GM12873 (cell line): ENCODE measurements around the gene KMT2A.
A peak's percentile ranks its signal among the peaks of the same experiment; 100 is the strongest.

ENCODE experiments used
- TF ChIP-seq, protein P1 (sequence below): IDR thresholded peaks from 2 replicates; pipeline ENCODE4 v1.5.1; 2012; ENCODE audit warnings: low read depth, mild to moderate bottlenecking, moderate library complexity, low read length, control low read depth; ENCODE audit not compliant: insufficient read depth; ENCODE audit errors: missing control alignments

The KMT2A gene

DNA sequence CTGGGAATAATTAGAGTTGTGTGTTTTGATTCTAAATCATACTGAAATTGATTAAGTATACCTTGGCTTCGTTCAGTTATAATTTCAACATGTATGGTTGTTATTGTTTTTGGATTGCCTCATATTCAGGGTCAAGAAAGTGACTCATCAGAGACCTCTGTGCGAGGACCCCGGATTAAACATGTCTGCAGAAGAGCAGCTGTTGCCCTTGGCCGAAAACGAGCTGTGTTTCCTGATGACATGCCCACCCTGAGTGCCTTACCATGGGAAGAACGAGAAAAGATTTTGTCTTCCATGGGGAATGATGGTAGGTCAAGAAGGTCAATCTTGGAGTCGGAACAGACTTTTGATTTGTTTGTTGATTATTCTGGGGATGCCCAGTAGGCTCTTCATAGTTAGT is 40.4 kb downstream of the KMT2A start:
- TF ChIP-seq, protein P1, sequence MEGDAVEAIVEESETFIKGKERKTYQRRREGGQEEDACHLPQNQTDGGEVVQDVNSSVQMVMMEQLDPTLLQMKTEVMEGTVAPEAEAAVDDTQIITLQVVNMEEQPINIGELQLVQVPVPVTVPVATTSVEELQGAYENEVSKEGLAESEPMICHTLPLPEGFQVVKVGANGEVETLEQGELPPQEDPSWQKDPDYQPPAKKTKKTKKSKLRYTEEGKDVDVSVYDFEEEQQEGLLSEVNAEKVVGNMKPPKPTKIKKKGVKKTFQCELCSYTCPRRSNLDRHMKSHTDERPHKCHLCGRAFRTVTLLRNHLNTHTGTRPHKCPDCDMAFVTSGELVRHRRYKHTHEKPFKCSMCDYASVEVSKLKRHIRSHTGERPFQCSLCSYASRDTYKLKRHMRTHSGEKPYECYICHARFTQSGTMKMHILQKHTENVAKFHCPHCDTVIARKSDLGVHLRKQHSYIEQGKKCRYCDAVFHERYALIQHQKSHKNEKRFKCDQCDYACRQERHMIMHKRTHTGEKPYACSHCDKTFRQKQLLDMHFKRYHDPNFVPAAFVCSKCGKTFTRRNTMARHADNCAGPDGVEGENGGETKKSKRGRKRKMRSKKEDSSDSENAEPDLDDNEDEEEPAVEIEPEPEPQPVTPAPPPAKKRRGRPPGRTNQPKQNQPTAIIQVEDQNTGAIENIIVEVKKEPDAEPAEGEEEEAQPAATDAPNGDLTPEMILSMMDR, result no peak

DNA sequence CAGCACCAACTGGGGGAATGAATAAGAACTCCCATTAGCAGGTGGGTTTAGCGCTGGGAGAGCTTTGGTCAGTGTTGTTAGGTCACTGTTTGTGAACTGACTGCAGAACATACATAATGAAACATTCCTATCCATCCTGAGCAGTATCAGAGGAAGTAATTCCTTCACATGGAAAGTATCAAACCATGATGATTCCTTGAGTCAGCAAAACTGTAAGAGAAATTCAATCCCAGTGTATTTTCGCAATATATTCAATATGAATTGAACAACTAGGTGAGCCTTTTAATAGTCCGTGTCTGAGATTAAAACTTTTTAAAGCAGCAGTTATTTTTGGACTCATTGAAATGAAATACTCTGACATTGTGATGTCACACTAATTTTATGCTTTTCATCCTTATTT is 48.1 kb downstream of the KMT2A start:
- TF ChIP-seq, protein P1, result no peak

DNA sequence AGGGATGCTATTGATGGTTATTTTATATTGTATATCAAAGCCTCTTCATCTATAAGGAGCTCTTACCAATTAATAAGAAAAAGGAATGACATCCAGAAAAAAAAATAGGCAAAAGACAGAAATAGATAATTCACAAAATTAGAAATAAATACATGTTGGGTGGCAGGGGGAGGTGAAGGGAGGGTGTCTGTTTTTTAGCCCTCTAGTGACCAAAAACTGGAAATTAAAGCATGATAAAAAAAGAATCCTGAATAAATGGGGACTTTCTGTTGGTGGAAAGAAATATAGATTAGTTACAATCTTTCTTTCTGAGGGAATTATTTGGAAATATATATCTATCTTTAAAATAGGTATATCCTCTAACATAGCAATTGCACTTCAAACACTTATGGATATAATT is 49.0 kb downstream of the KMT2A start:
- TF ChIP-seq, protein P1, result no peak

DNA sequence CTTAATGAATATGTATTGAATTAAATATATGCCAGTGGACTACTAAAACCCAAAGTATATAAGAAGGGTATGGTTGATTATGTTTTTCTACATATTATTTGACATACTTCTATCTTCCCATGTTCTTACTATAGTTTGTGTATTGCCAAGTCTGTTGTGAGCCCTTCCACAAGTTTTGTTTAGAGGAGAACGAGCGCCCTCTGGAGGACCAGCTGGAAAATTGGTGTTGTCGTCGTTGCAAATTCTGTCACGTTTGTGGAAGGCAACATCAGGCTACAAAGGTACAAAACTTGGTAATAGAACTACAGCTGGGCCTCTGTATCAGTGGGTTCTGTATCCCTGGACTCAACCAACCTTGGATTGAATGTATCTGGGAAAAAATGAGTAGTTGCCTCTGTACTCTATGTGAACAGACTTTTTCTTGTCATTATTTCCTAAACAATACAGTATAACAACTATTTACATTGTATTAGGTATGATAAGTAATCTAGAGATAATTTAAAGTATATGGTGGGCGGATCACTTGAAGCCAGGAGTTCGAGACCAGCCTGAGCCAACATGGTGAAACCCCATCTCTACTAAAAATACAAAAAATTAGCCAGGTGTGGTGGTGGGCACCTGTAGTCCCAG is 52.3 kb downstream of the KMT2A start:
- TF ChIP-seq, protein P1, result peak; percentile 82

DNA sequence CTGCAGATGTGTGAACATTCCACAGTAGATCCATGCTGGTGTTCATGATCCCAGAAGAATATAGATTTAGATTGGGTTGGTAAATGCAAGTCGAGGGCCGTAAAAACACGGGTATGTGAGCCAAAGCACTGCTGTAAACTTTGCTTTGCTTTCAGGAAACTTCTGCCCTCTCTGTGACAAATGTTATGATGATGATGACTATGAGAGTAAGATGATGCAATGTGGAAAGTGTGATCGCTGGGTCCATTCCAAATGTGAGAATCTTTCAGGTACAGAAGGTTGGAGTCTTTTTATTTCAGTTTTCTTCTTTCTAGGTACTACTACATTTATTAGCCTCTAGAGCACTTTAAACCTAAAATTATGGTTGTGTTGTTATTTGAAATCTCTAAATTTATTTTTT is 54.7 kb downstream of the KMT2A start:
- TF ChIP-seq, protein P1, result no peak

DNA sequence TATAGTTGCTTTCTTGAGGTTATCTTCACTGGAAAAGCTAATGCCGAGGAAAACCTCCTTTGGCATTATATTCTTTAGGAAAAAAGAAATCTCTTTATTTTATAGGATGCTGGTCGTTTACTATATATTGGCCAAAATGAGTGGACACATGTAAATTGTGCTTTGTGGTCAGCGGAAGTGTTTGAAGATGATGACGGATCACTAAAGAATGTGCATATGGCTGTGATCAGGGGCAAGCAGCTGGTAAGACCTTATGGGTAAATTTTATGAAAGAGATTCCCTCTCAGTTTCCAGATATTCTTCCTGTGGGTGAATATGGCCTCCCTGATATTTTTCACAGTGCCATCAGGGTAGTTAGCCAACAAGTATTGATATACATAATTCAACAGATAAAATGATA is 61.5 kb downstream of the KMT2A start:
- TF ChIP-seq, protein P1, result no peak

DNA sequence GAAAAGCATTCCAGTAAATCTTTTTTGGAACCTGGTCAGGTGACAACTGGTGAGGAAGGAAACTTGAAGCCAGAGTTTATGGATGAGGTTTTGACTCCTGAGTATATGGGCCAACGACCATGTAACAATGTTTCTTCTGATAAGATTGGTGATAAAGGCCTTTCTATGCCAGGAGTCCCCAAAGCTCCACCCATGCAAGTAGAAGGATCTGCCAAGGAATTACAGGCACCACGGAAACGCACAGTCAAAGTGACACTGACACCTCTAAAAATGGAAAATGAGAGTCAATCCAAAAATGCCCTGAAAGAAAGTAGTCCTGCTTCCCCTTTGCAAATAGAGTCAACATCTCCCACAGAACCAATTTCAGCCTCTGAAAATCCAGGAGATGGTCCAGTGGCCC is 66.9 kb downstream of the KMT2A start:
- TF ChIP-seq, protein P1, result no peak

DNA sequence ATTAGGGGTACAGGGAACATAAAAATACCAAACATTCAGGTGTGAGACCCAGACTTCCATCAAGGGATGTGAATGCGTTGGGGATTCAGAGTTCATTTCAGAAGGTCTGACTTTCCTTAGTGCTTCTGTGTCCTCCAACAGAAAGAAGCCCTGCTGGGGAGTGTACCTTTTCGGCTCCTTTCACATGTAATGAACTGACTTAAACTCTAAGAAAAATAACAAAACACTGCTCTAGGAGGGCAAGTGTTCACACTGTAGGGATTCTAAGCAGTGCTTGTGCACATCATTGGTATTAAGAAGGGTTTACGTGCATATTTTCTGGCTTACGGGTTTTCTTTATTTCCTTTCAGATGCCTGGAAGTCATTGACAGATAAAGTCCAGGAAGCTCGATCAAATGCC is 75.3 kb downstream of the KMT2A start:
- TF ChIP-seq, protein P1, result no peak
